WTC11 (cell line): Measurements from ENCODE around the gene WDR36.

ENCODE experiments used
- NR1H2 ChIP-seq: sonication (generic); formaldehyde crosslinking; IDR thresholded peaks from 2 replicates; pipeline ENCODE4 v1.9.0; 2021; ENCODE audit warnings: mild to moderate bottlenecking, moderate library complexity, missing genetic modification reagents
- TF ChIP-seq, protein P1 (sequence below): fragments of 200-600 bp; IDR thresholded peaks from 2 replicates; pipeline ENCODE4 v1.8.0; 2022; ENCODE audit warnings: antibody characterized with exemption

DNA sequence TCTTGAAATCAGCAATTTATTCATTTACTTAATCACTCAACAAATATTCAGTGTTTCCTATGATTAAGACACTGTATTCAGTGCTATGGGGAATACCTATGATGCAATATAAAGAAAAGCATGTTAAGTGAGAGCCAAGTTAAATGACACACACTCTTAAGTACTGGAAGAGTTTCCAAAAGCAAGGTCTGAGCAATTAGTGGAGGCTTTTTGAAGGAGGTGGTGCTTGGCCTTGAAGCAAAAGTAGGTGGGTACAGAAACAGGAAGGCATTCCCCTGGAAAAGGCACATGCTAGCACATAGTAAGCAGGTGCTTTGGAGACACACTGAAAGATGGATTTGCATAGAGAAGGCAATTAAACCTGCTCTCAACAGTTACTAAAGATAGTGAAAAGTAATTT, 16.6 kb upstream of the WDR36 start:
- TF ChIP-seq NR1H2 (CRISPR knock-in tag): no peak
- TF ChIP-seq, protein P1, sequence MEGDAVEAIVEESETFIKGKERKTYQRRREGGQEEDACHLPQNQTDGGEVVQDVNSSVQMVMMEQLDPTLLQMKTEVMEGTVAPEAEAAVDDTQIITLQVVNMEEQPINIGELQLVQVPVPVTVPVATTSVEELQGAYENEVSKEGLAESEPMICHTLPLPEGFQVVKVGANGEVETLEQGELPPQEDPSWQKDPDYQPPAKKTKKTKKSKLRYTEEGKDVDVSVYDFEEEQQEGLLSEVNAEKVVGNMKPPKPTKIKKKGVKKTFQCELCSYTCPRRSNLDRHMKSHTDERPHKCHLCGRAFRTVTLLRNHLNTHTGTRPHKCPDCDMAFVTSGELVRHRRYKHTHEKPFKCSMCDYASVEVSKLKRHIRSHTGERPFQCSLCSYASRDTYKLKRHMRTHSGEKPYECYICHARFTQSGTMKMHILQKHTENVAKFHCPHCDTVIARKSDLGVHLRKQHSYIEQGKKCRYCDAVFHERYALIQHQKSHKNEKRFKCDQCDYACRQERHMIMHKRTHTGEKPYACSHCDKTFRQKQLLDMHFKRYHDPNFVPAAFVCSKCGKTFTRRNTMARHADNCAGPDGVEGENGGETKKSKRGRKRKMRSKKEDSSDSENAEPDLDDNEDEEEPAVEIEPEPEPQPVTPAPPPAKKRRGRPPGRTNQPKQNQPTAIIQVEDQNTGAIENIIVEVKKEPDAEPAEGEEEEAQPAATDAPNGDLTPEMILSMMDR: no peak
